GM21367 (cell line): ENCODE measurements around the gene ZNF266.
A peak's percentile ranks its signal among the peaks of the same experiment; 100 is the strongest.

Experiments used
- ATAC-seq: cut with Tn5 transposase; IDR thresholded peaks from one replicate; pipeline ENCODE4 v1.9.1; 2021; ENCODE audit not compliant: unreplicated experiment

The ZNF266 gene

GRCh38 chr19:9435279-9436268 lies at the start of gene ZNF266:
ZNF266 (minus strand) TSS chr19:9435573; CDS start chr19:9420089, 15,484 bp downstream.
- peak; percentile 81 for ATAC-seq

GRCh38 chr19:9485140-9485539 lies 49.8 kb upstream of the ZNF266 start:
- no peak for ATAC-seq

GRCh38 chr19:9474975-9475374 lies 39.6 kb upstream of the ZNF266 start:
- no peak for ATAC-seq

GRCh38 chr19:9467161-9467560 lies 31.8 kb upstream of the ZNF266 start:
- no peak for ATAC-seq

GRCh38 chr19:9461938-9462337 lies 26.6 kb upstream of the ZNF266 start:
- ATAC-seq, result no peak

GRCh38 chr19:9456018-9456689 lies 20.8 kb upstream of the ZNF266 start:
- no peak for ATAC-seq

GRCh38 chr19:9453953-9454352 lies 18.6 kb upstream of the ZNF266 start:
- no peak for ATAC-seq

- no peak for ATAC-seq
Measured at GRCh38 chr19:9445037-9445436, 9.7 kb upstream of the ZNF266 start.

GRCh38 chr19:9436358-9436757 lies 985 bp upstream of the ZNF266 start:
- no peak for ATAC-seq

GRCh38 chr19:9431475-9431874 lies 3.9 kb downstream of the ZNF266 start:
- ATAC-seq, result no peak

GRCh38 chr19:9430444-9430843 lies 4.9 kb downstream of the ZNF266 start:
- no peak for ATAC-seq

GRCh38 chr19:9427941-9428340 lies 7.4 kb downstream of the ZNF266 start:
- ATAC-seq, result no peak

GRCh38 chr19:9413240-9413954 lies 22.0 kb downstream of the ZNF266 start:
- no peak for ATAC-seq

- no peak for ATAC-seq
Measured at GRCh38 chr19:9407827-9408226, 27.5 kb downstream of the ZNF266 start.

GRCh38 chr19:9406798-9407352 lies 28.5 kb downstream of the ZNF266 start:
- no peak for ATAC-seq

- no peak for ATAC-seq
Measured at GRCh38 chr19:9381361-9381785, 54.0 kb downstream of the ZNF266 start.

GRCh38 chr19:9370738-9371619 lies 64.4 kb downstream of the ZNF266 start:
- ATAC-seq, result no peak

GRCh38 chr19:9362905-9363304 lies 72.5 kb downstream of the ZNF266 start, which contains the start of gene ZNF177:
ZNF177 (plus strand) TSS chr19:9363013; CDS start chr19:9378312, 15,299 bp downstream.
- no peak for ATAC-seq
